CD14-positive monocyte (primary cell): ENCODE results near the gene TSHZ2. TPM values are rescaled to one million over a fixed set of nuclear protein-coding genes. Genes with fewer than 3 reads are reported as not detected.

ENCODE experiments used
- DNase-seq, 3 donors: peaks; one replicate each; pipeline ENCODE4 v3.0.0-alpha.2; 2011 to 2022
- H2AFZ ChIP-seq: 2 replicates; pipeline ENCODE4 v1.6.0; 2012; ENCODE audit warnings: mild to moderate bottlenecking, low read depth, low read length, inconsistent platforms; ENCODE audit not compliant: insufficient read depth, poor library complexity, severe bottlenecking
- H3K27ac ChIP-seq, 2 donors: 1 replicate in 1 of 2; 2 replicates in 1 of 2; pipeline ENCODE4 v1.5.1; 2012 to 2013; ENCODE audit warnings: low read length in 2 of 2, control low read depth in 1 of 2, inconsistent platforms in 1 of 2, low read depth in 1 of 2, mild to moderate bottlenecking in 1 of 2
- H3K27me3 ChIP-seq, 2 donors: one replicate each; pipeline versions ENCODE4 v1.6.0 to v1.6.1; 2011 to 2013; ENCODE audit warnings: low read length in 2 of 2; ENCODE audit not compliant: control insufficient read depth in 2 of 2, insufficient read depth in 2 of 2
- H3K36me3 ChIP-seq, 2 donors: replicated peaks in 1 of 2; 1 replicate in 1 of 2; 2 replicates in 1 of 2; pipeline versions ENCODE4 v1.5.1 to v1.6.1; 2012 to 2013; ENCODE audit warnings: low read length in 2 of 2, control low read depth in 1 of 2, inconsistent platforms in 1 of 2, mild to moderate bottlenecking in 1 of 2; ENCODE audit not compliant: insufficient read depth in 2 of 2, control insufficient read depth in 1 of 2
- H3K4me1 ChIP-seq, 2 donors: 1 replicate in 1 of 2; 2 replicates in 1 of 2; pipeline versions ENCODE4 v1.5.1 to v1.6.1; 2012 to 2013; ENCODE audit warnings: low read length in 2 of 2, control low read depth in 1 of 2, inconsistent platforms in 1 of 2, mild to moderate bottlenecking in 1 of 2, moderate library complexity in 1 of 2; ENCODE audit not compliant: insufficient read depth in 2 of 2, control insufficient read depth in 1 of 2
- H3K4me2 ChIP-seq: replicated peaks from 2 replicates; pipeline ENCODE3; 2012; ENCODE audit warnings: low read length, moderate library complexity, mild to moderate bottlenecking; ENCODE audit not compliant: poor library complexity, severe bottlenecking; ENCODE audit errors: extremely low read depth
- H3K4me3 ChIP-seq, 3 experiments: fragments of 200-600 bp in 1 of 3; sonication (generic) in 1 of 3; replicated peaks in 1 of 3; 1 replicate in 2 of 3; 2 replicates in 1 of 3; pipeline ENCODE4 v1.5.1; 2011 to 2013; ENCODE audit warnings: low read length in 3 of 3, mild to moderate bottlenecking in 3 of 3, control low read depth in 2 of 3, low read depth in 2 of 3, inconsistent platforms in 1 of 3, moderate library complexity in 1 of 3
- H3K79me2 ChIP-seq: 2 replicates; pipeline ENCODE4 v1.6.0; 2012; ENCODE audit warnings: mild to moderate bottlenecking, control low read depth, inconsistent platforms, low read length, moderate library complexity; ENCODE audit not compliant: insufficient read depth
- H3K9ac ChIP-seq: 2 replicates; pipeline ENCODE4 v1.6.0; 2017; ENCODE audit warnings: low read length, mild to moderate bottlenecking; ENCODE audit not compliant: insufficient read depth, poor library complexity, severe bottlenecking
- H3K9me3 ChIP-seq, 2 donors: replicated peaks in 1 of 2; 1 replicate in 1 of 2; 2 replicates in 1 of 2; pipeline versions ENCODE4 v1.5.1 to v1.6.1; 2012 to 2013; ENCODE audit warnings: low read length in 2 of 2, control low read depth in 1 of 2; ENCODE audit not compliant: control insufficient read depth in 1 of 2, insufficient read depth in 1 of 2
- H4K20me1 ChIP-seq: 2 replicates; pipeline ENCODE4 v1.6.0; 2012; ENCODE audit warnings: mild to moderate bottlenecking, low read length, control low read depth, moderate library complexity; ENCODE audit not compliant: insufficient read depth
- H3K27ac Mint-ChIP-seq, 7 donors: one replicate each; pipeline ENCODE4 v1.8.0; 2020; ENCODE audit warnings: mild to moderate bottlenecking in 7 of 7, mixed read lengths in 7 of 7, moderate library complexity in 6 of 7, inconsistent platforms in 2 of 7
- H3K27me3 Mint-ChIP-seq, 3 donors: one replicate each; pipeline ENCODE4 v1.8.0; 2021 to 2022; ENCODE audit warnings: low read depth in 3 of 3, mild to moderate bottlenecking in 3 of 3, mixed read lengths in 3 of 3, moderate library complexity in 3 of 3, inconsistent platforms in 1 of 3
- H3K36me3 Mint-ChIP-seq, 2 donors: one replicate each; pipeline ENCODE4 v1.8.0; 2020; ENCODE audit warnings: mixed read lengths in 2 of 2, inconsistent platforms in 1 of 2, mild to moderate bottlenecking in 1 of 2
- H3K4me1 Mint-ChIP-seq: one replicate; pipeline ENCODE4 v1.8.0; 2020; ENCODE audit warnings: mild to moderate bottlenecking, mixed read lengths
- H3K4me3 Mint-ChIP-seq, 2 donors: one replicate each; pipeline ENCODE4 v1.8.0; 2020; ENCODE audit warnings: mild to moderate bottlenecking in 2 of 2, mixed read lengths in 2 of 2, moderate library complexity in 1 of 2
- H3K9me3 Mint-ChIP-seq, 7 donors: one replicate each; pipeline ENCODE4 v1.8.0; 2020 to 2022; ENCODE audit warnings: mixed read lengths in 7 of 7, mild to moderate bottlenecking in 6 of 7, moderate library complexity in 6 of 7, inconsistent platforms in 2 of 7
- whole genome bisulfite sequencing: methylation state at CpG from one replicate; pipeline ENCODE4 v1.1.5; 2013; ENCODE audit warnings: missing lambda C conversion rate; ENCODE audit not compliant: insufficient coverage; 5-methylcytosine and 5-hydroxymethylcytosine counted together
- intact Hi-C, 2 donors: fragments of 100-400 bp; cut with micrococcal nuclease; formaldehyde crosslinking; loops; one replicate each; pipeline versions ENCODE4 v1.15.0 to v1.15.1; 2023
- polyA plus RNA-seq, 3 donors: library from polyadenylated mRNA; depleted of rRNA in 1 of 3; unstranded in 2 of 3; stranded (reverse) in 1 of 3; fragments of 300-500 nt in 2 of 3; fragments of >200 nt in 1 of 3; fragmentation: Illumina TruSeq in 2 of 3; gene quantifications; 1 replicate in 2 of 3; 2 replicates in 1 of 3; pipeline ENCODE4 v1.2.3, GENCODE V29; 2012 to 2021
- TF ChIP-seq, protein P1 (sequence below): fragments of 200-600 bp; IDR thresholded peaks from one replicate; pipeline ENCODE4 v1.8.0; 2022; ENCODE audit warnings: antibody characterized with exemption, mild to moderate bottlenecking

The TSHZ2 gene
- polyA plus RNA-seq, 3 donors, result not detected

DNA sequence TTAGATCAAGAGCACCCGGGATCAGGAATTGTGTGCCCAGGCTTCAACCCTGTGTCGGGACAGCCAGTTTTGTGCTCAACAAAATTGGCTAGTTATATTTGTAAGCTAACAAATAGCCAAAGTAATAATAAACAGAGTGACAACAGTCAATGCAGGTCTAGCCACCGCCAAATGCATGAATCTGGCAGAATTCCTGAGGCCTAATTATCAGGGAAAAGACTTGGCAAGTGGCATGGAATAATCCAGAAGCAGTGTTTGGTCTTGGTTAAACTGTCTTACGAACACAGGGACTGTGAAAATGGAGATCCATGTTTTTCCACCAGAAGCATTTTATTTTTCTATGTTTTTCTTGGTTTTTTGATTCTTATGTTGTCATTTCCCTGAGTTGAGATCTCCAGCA lies 352.7 kb downstream of the TSHZ2 start:
- Histone ChIP-seq H3K27me3 (no peaks in the 10 kb centered on the region), H2AFZ (no peak overlapping the region), H3K4me1 (no peaks in the 10 kb centered on the region), H3K79me2 (no peaks in the 10 kb centered on the region), H3K9me3 (no peaks in the 10 kb centered on the region), H4K20me1 (no peaks in the 10 kb centered on the region), H3K9ac (no peak overlapping the region), H3K4me3 (no peak overlapping the region), H3K27ac (no peak overlapping the region), H3K4me2 (no peak overlapping the region), H3K36me3 (no peaks in the 10 kb centered on the region)
- Mint-ChIP-seq H3K36me3 (no peaks in the 10 kb centered on the region), H3K27me3 (peaks cover 0 to 5% (median 5%) of the 10 kb centered on the region in 3 donors), H3K4me3 (no peak overlapping the region), H3K9me3 (peaks cover 0 to 2% (median 0%) of the 10 kb centered on the region in 7 donors), H3K27ac (no peak overlapping the region), H3K4me1 (no peaks in the 10 kb centered on the region)
- DNase-seq, result no peak
- TF ChIP-seq, protein P1, sequence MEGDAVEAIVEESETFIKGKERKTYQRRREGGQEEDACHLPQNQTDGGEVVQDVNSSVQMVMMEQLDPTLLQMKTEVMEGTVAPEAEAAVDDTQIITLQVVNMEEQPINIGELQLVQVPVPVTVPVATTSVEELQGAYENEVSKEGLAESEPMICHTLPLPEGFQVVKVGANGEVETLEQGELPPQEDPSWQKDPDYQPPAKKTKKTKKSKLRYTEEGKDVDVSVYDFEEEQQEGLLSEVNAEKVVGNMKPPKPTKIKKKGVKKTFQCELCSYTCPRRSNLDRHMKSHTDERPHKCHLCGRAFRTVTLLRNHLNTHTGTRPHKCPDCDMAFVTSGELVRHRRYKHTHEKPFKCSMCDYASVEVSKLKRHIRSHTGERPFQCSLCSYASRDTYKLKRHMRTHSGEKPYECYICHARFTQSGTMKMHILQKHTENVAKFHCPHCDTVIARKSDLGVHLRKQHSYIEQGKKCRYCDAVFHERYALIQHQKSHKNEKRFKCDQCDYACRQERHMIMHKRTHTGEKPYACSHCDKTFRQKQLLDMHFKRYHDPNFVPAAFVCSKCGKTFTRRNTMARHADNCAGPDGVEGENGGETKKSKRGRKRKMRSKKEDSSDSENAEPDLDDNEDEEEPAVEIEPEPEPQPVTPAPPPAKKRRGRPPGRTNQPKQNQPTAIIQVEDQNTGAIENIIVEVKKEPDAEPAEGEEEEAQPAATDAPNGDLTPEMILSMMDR, result no peak
- intact Hi-C loops, result no loop called here
- no CpG with 5 or more reads among the region's 4 CpGs for WGBS

DNA sequence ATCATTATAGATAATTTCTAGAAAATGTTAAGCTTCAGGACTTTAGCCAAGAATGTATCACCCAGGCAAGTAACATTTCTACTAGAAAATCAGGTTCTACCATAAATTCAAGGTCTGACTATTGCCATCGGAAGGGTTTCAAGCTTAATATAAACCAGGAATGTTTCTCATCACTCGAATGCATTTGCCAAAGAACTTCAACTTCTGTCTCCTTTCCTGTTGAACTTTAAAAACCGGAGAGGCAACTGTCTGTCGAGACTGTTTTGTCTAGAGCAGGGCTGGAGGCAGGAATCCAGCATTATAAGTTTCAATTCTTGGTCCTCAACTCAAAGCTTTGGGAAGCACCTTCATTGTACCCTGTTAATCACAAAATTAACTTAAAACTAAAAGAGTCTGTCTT lies 356.8 kb downstream of the TSHZ2 start:
- DNase-seq, result no peak
- Histone ChIP-seq H3K9me3 (no peaks in the 10 kb centered on the region), H3K4me1 (no peaks in the 10 kb centered on the region), H4K20me1 (no peaks in the 10 kb centered on the region), H3K27ac (no peak overlapping the region), H3K9ac (no peak overlapping the region), H3K4me2 (no peak overlapping the region), H3K36me3 (no peaks in the 10 kb centered on the region), H3K27me3 (no peaks in the 10 kb centered on the region), H3K4me3 (no peak overlapping the region), H3K79me2 (no peaks in the 10 kb centered on the region), H2AFZ (no peak overlapping the region)
- peaks cover 6 to 13% (median 9%) of the 10 kb centered on the region in 3 donors for H3K27me3 Mint-ChIP-seq
- TF ChIP-seq, protein P1, result no peak
- WGBS, result 94% methylated on average over 3 of the region's 4 CpGs
- no peak overlapping the region for H3K27ac Mint-ChIP-seq
- H3K9me3 Mint-ChIP-seq, result peaks cover 0 to 2% (median 0%) of the 10 kb centered on the region in 7 donors
- H3K4me3 Mint-ChIP-seq, result no peak overlapping the region
- H3K4me1 Mint-ChIP-seq, result no peaks in the 10 kb centered on the region
- intact Hi-C loops, result no loop called here
- no peaks in the 10 kb centered on the region for H3K36me3 Mint-ChIP-seq
